Endodermal cell (in vitro differentiated cells): ENCODE data around the gene HES5. TPM values are rescaled to one million over a fixed set of nuclear protein-coding genes. Genes with fewer than 3 reads are reported as not detected.

Experiments used
- DNase-seq: peaks from one replicate; pipeline ENCODE4 v3.0.0-alpha.2; 2017
- H3K27ac ChIP-seq: 2 replicates; pipeline ENCODE4 v1.5.1; 2013; ENCODE audit warnings: mild to moderate bottlenecking, low read depth, low read length, moderate library complexity
- H3K27me3 ChIP-seq: 2 replicates; pipeline ENCODE4 v1.6.1; 2013; ENCODE audit warnings: mild to moderate bottlenecking, low read length, moderate library complexity; ENCODE audit not compliant: insufficient read depth, control insufficient read depth, poor library complexity, severe bottlenecking
- H3K36me3 ChIP-seq: 2 replicates; pipeline ENCODE4 v1.7.0; 2013; ENCODE audit warnings: mild to moderate bottlenecking, low read length, moderate library complexity; ENCODE audit not compliant: control insufficient read depth, insufficient read depth
- H3K4me1 ChIP-seq: one replicate; pipeline ENCODE4 v1.7.0; 2013; ENCODE audit warnings: low read length; ENCODE audit not compliant: control insufficient read depth, insufficient read depth
- H3K4me3 ChIP-seq: 2 replicates; pipeline ENCODE4 v1.5.1; 2013; ENCODE audit warnings: mild to moderate bottlenecking, low read length, moderate library complexity
- H3K9ac ChIP-seq: 2 replicates; pipeline ENCODE4 v1.6.1; 2013; ENCODE audit warnings: mild to moderate bottlenecking, low read length, moderate library complexity; ENCODE audit not compliant: poor library complexity, severe bottlenecking; ENCODE audit errors: extremely low read depth
- H3K9me3 ChIP-seq: 2 replicates; pipeline ENCODE4 v1.6.1; 2013; ENCODE audit warnings: mild to moderate bottlenecking, low read length, moderate library complexity; ENCODE audit not compliant: control insufficient read depth
- H3K27ac Mint-ChIP-seq: 2 replicates; pipeline ENCODE4 v1.8.0; 2020; ENCODE audit warnings: mixed read lengths
- H3K27me3 Mint-ChIP-seq: 2 replicates; pipeline ENCODE4 v1.8.0; 2021; ENCODE audit warnings: mild to moderate bottlenecking, mixed read lengths; ENCODE audit not compliant: insufficient read depth
- H3K36me3 Mint-ChIP-seq: 2 replicates; pipeline ENCODE4 v1.8.0; 2020; ENCODE audit warnings: low read depth, mixed read lengths
- H3K4me1 Mint-ChIP-seq: 2 replicates; pipeline ENCODE4 v1.8.0; 2020; ENCODE audit warnings: mixed read lengths
- H3K4me3 Mint-ChIP-seq: 2 replicates; pipeline ENCODE4 v1.8.0; 2020; ENCODE audit warnings: mild to moderate bottlenecking, moderate library complexity, mixed read lengths
- H3K9me3 Mint-ChIP-seq: 2 replicates; pipeline ENCODE4 v1.8.0; 2020; ENCODE audit warnings: mild to moderate bottlenecking, mixed read lengths
- CTCF ChIP-seq: fragments of 200-600 bp; sonication (generic); conservative IDR thresholded peaks from 2 replicates; pipeline ENCODE4 v1.5.0; 2021; ENCODE audit warnings: antibody characterized with exemption, mild to moderate bottlenecking
- WGBS, 2 experiments: methylation state at CpG; one replicate each; pipeline versions ENCODE4 v1.1.5 to v1.1.7; 2013; ENCODE audit warnings: missing lambda C conversion rate in 2 of 2, mixed read lengths in 1 of 2; ENCODE audit not compliant: insufficient coverage in 1 of 2, insufficient read length in 1 of 2; 5-methylcytosine and 5-hydroxymethylcytosine counted together
- total RNA-seq, 2 donors: library from RNA; stranded (reverse); fragmentation: NEBNext Ultra II Directional in 1 of 2; extraction: Animal tissue kit (Norgen Biotek cat#: 25700) in 1 of 2; gene quantifications; 2 replicates in 1 of 2; 3 replicates in 1 of 2; pipeline ENCODE4 v1.2.1, GENCODE V29; 2021

HES5 gene
- total RNA-seq, 2 donors from 2014 or later: not detected

- TF ChIP-seq CTCF: no peak
- no peak overlapping the region for H3K9ac ChIP-seq
- H3K4me1 Mint-ChIP-seq: no peaks in the 10 kb centered on the region
- no peak overlapping the region for H3K4me3 ChIP-seq
- no peak overlapping the region for H3K27ac ChIP-seq
- H3K27ac Mint-ChIP-seq: no peak overlapping the region
- DNase-seq: no peak
- no peak overlapping the region for H3K4me3 Mint-ChIP-seq
- H3K27me3 ChIP-seq: no peaks in the 10 kb centered on the region
- no peaks in the 10 kb centered on the region for H3K9me3 Mint-ChIP-seq
- H3K4me1 ChIP-seq: no peaks in the 10 kb centered on the region
- no peaks in the 10 kb centered on the region for H3K36me3 Mint-ChIP-seq
- no peaks in the 10 kb centered on the region for H3K9me3 ChIP-seq
- H3K27me3 Mint-ChIP-seq: no peaks in the 10 kb centered on the region
- no peaks in the 10 kb centered on the region for H3K36me3 ChIP-seq
- 84 to 87% methylated on average over 18 to 19 of the region's 19 CpGs for WGBS, 2 experiments
Measured at GRCh38 chr1:2494323-2494693, 35.8 kb downstream of the HES5 start.

GRCh38 chr1:2493691-2494322 lies 36.3 kb downstream of the HES5 start:
- H3K9me3 ChIP-seq: no peaks in the 10 kb centered on the region
- no peak for TF ChIP-seq CTCF
- H3K4me3 Mint-ChIP-seq: no peak overlapping the region
- H3K4me3 ChIP-seq: no peak overlapping the region
- H3K27me3 ChIP-seq: no peaks in the 10 kb centered on the region
- no peak for DNase-seq
- H3K36me3 ChIP-seq: no peaks in the 10 kb centered on the region
- no peaks in the 10 kb centered on the region for H3K4me1 Mint-ChIP-seq
- no peak overlapping the region for H3K9ac ChIP-seq
- H3K27ac ChIP-seq: no peak overlapping the region
- 94 to 95% methylated on average over 7 to 24 of the region's 24 CpGs for WGBS, 2 experiments
- H3K27me3 Mint-ChIP-seq: no peaks in the 10 kb centered on the region
- no peaks in the 10 kb centered on the region for H3K4me1 ChIP-seq
- H3K36me3 Mint-ChIP-seq: no peaks in the 10 kb centered on the region
- no peak overlapping the region for H3K27ac Mint-ChIP-seq
- peaks cover 5% of the 10 kb centered on the region for H3K9me3 Mint-ChIP-seq

- no peak for TF ChIP-seq CTCF
- no peaks in the 10 kb centered on the region for H3K4me1 Mint-ChIP-seq
- Histone ChIP-seq H3K4me3 (no peak overlapping the region), H3K9ac (no peak overlapping the region), H3K9me3 (no peaks in the 10 kb centered on the region), H3K27ac (no peak overlapping the region), H3K27me3 (no peaks in the 10 kb centered on the region), H3K36me3 (no peaks in the 10 kb centered on the region), H3K4me1 (no peaks in the 10 kb centered on the region)
- no peaks in the 10 kb centered on the region for H3K27me3 Mint-ChIP-seq
- no peaks in the 10 kb centered on the region for H3K36me3 Mint-ChIP-seq
- no peak for DNase-seq
- peaks cover 10% of the 10 kb centered on the region for H3K9me3 Mint-ChIP-seq
- H3K27ac Mint-ChIP-seq: no peak overlapping the region
- H3K4me3 Mint-ChIP-seq: no peak overlapping the region
- 88% methylated on average over 10 to 19 of the region's 19 CpGs for WGBS, 2 experiments
Measured at GRCh38 chr1:2493218-2493617, 36.8 kb downstream of the HES5 start.
